ENCODE measurements around the gene UBAP2L.
A peak's percentile ranks its signal among the peaks of the same experiment; 100 is the strongest.
"Not testable (repeated sequence)": the region's sequence is repeated elsewhere in the genome, so short reads cannot be mapped to it uniquely, and the experiment has no call there.

The UBAP2L gene

GRCh38 chr1:154205778-154206177, 15.0 kb upstream of the UBAP2L start:
- H2BK120ac ChIP-seq (ENCODE audit: insufficient read depth, low read length, poor library complexity); DNase-seq: not testable (repeated sequence)
- WGBS (ENCODE audit: extremely low coverage, insufficient coverage, insufficient read length) = no CpG with 5 or more reads among the region's 11 CpGs

GRCh38 chr1:154206196-154206595, 14.6 kb upstream of the UBAP2L start, which contains the start of gene CFAP141:
CFAP141 (minus strand) TSS chr1:154206333; CDS start chr1:154206307, 26 bp downstream.
- Histone ChIP-seq H3K79me2 (ENCODE audit: control insufficient read depth, insufficient read depth, low read length, poor library complexity) (no peaks in the 10 kb centered on the region), H3K9me3 (ENCODE audit: insufficient read depth, low read depth, low read length) (no peaks in the 10 kb centered on the region), H2BK12ac (ENCODE audit: low read length) (no peak within 1 kb of the TSS), H4K91ac (ENCODE audit: low read depth, low read length) (no peak within 1 kb of the TSS), H3K18ac (ENCODE audit: low read length) (no peak within 1 kb of the TSS), H3K14ac (ENCODE audit: low read length) (no peak within 1 kb of the TSS), H2BK120ac (ENCODE audit: insufficient read depth, low read length, poor library complexity) (no peak within 1 kb of the TSS), H2AFZ (ENCODE audit: insufficient read depth, low read length, poor library complexity) (no peak within 1 kb of the TSS), H2AK5ac (ENCODE audit: low read length) (no peak within 1 kb of the TSS), H4K12ac (ENCODE audit: low read depth, low read length) (no peak within 1 kb of the TSS), H4K8ac (ENCODE audit: low read depth, low read length) (no peak within 1 kb of the TSS), H3K79me1 (ENCODE audit: low read length) (no peaks in the 10 kb centered on the region), H3K4me3 (ENCODE audit: low read depth, low read length) (no peak within 1 kb of the TSS), H3K36me3 (ENCODE audit: control insufficient read depth in 1 of 2, insufficient read depth in 2 of 2, low read length in 2 of 2) (peaks cover 29 to 38% of the 10 kb centered on the region in 2 experiments), H3K9ac (ENCODE audit: low read length) (no peak within 1 kb of the TSS), H3K4ac (ENCODE audit: low read depth, low read length) (no peak within 1 kb of the TSS), H3K4me2 (ENCODE audit: low read length) (no peak within 1 kb of the TSS), H3K27me3 (ENCODE audit: insufficient read depth, low read length) (no peaks in the 10 kb centered on the region), H3K23ac (ENCODE audit: low read length) (no peak within 1 kb of the TSS), H2BK5ac (ENCODE audit: low read depth, low read length, poor library complexity) (no peak within 1 kb of the TSS), H3K4me1 (ENCODE audit: control insufficient read depth in 1 of 2, insufficient read depth in 2 of 2, low read length in 2 of 2) (no peaks in the 10 kb centered on the region), H3K27ac (ENCODE audit: low read depth, low read length) (no peak within 1 kb of the TSS)
- no CpG with 5 or more reads among the region's 1 CpG for WGBS (ENCODE audit: extremely low coverage, insufficient coverage, insufficient read length)
- peak; percentile 81 to 92 for DNase-seq

More at GRCh38 chr1:154205778-154206177, 15.0 kb upstream of the UBAP2L start:
- H3K23ac ChIP-seq (ENCODE audit: low read length); H2AK5ac ChIP-seq (ENCODE audit: low read length); H3K9me3 ChIP-seq (ENCODE audit: insufficient read depth, low read depth, low read length); H3K79me1 ChIP-seq (ENCODE audit: low read length); H3K14ac ChIP-seq (ENCODE audit: low read length); H3K4ac ChIP-seq (ENCODE audit: low read depth, low read length); H3K79me2 ChIP-seq (ENCODE audit: control insufficient read depth, insufficient read depth, low read length, poor library complexity); H3K4me3 ChIP-seq (ENCODE audit: low read depth, low read length); H2BK5ac ChIP-seq (ENCODE audit: low read depth, low read length, poor library complexity); H2AFZ ChIP-seq (ENCODE audit: insufficient read depth, low read length, poor library complexity); H2BK12ac ChIP-seq (ENCODE audit: low read length); H4K91ac ChIP-seq (ENCODE audit: low read depth, low read length); H3K18ac ChIP-seq (ENCODE audit: low read length); H4K12ac ChIP-seq (ENCODE audit: low read depth, low read length); H3K27me3 ChIP-seq (ENCODE audit: insufficient read depth, low read length); H3K27ac ChIP-seq (ENCODE audit: low read depth, low read length); H3K4me2 ChIP-seq (ENCODE audit: low read length); H3K4me1 ChIP-seq (ENCODE audit: control insufficient read depth in 1 of 2, insufficient read depth in 2 of 2, low read length in 2 of 2); H3K9ac ChIP-seq (ENCODE audit: low read length); H4K8ac ChIP-seq (ENCODE audit: low read depth, low read length): not testable (repeated sequence)
- peaks cover 26 to 36% of the 10 kb centered on the region in 2 experiments for H3K36me3 ChIP-seq (ENCODE audit: control insufficient read depth in 1 of 2, insufficient read depth in 2 of 2, low read length in 2 of 2)

- no peaks in the 10 kb centered on the region for H3K4me1 ChIP-seq (ENCODE audit: control insufficient read depth in 1 of 2, insufficient read depth in 2 of 2, low read length in 2 of 2)
- H2AFZ ChIP-seq (ENCODE audit: insufficient read depth, low read length, poor library complexity) = no peak overlapping the region
- no peak overlapping the region for H4K8ac ChIP-seq (ENCODE audit: low read depth, low read length)
- no peak overlapping the region for H3K18ac ChIP-seq (ENCODE audit: low read length)
- no peaks in the 10 kb centered on the region for H3K9me3 ChIP-seq (ENCODE audit: insufficient read depth, low read depth, low read length)
- H3K4me2 ChIP-seq (ENCODE audit: low read length) = no peak overlapping the region
- H3K36me3 ChIP-seq (ENCODE audit: control insufficient read depth in 1 of 2, insufficient read depth in 2 of 2, low read length in 2 of 2) = peaks cover 38 to 47% of the 10 kb centered on the region in 2 experiments
- H2BK12ac ChIP-seq (ENCODE audit: low read length) = no peak overlapping the region
- no peak overlapping the region for H3K4me3 ChIP-seq (ENCODE audit: low read depth, low read length)
- H2BK5ac ChIP-seq (ENCODE audit: low read depth, low read length, poor library complexity) = no peak overlapping the region
- H3K14ac ChIP-seq (ENCODE audit: low read length) = no peak overlapping the region
- no peak overlapping the region for H2AK5ac ChIP-seq (ENCODE audit: low read length)
- no peak overlapping the region for H3K9ac ChIP-seq (ENCODE audit: low read length)
- no peaks in the 10 kb centered on the region for H3K27me3 ChIP-seq (ENCODE audit: insufficient read depth, low read length)
- H3K79me1 ChIP-seq (ENCODE audit: low read length) = no peaks in the 10 kb centered on the region
- H4K12ac ChIP-seq (ENCODE audit: low read depth, low read length) = no peak overlapping the region
- no peak overlapping the region for H3K27ac ChIP-seq (ENCODE audit: low read depth, low read length)
- no CpG with 5 or more reads among the region's 9 CpGs for WGBS (ENCODE audit: extremely low coverage, insufficient coverage, insufficient read length)
- H3K23ac ChIP-seq (ENCODE audit: low read length) = no peak overlapping the region
- DNase-seq = no peak
- no peak overlapping the region for H4K91ac ChIP-seq (ENCODE audit: low read depth, low read length)
- H3K79me2 ChIP-seq (ENCODE audit: control insufficient read depth, insufficient read depth, low read length, poor library complexity) = no peaks in the 10 kb centered on the region
- no peak overlapping the region for H3K4ac ChIP-seq (ENCODE audit: low read depth, low read length)
- H2BK120ac ChIP-seq (ENCODE audit: insufficient read depth, low read length, poor library complexity) = no peak overlapping the region
Measured at GRCh38 chr1:154207262-154207661, 13.5 kb upstream of the UBAP2L start.

GRCh38 chr1:154208677-154209388, 11.9 kb upstream of the UBAP2L start:
- no peak overlapping the region for H2AK5ac ChIP-seq (ENCODE audit: low read length)

More at GRCh38 chr1:154208677-154209388, 11.9 kb upstream of the UBAP2L start:
- no peak overlapping the region for H4K12ac ChIP-seq (ENCODE audit: low read depth, low read length)
- no peak overlapping the region for H3K9ac ChIP-seq (ENCODE audit: low read length)
- no peak overlapping the region for H2BK120ac ChIP-seq (ENCODE audit: insufficient read depth, low read length, poor library complexity)
- H4K8ac ChIP-seq (ENCODE audit: low read depth, low read length) = no peak overlapping the region
- H3K79me2 ChIP-seq (ENCODE audit: control insufficient read depth, insufficient read depth, low read length, poor library complexity) = no peaks in the 10 kb centered on the region
- peaks cover 48 to 60% of the 10 kb centered on the region in 2 experiments for H3K36me3 ChIP-seq (ENCODE audit: control insufficient read depth in 1 of 2, insufficient read depth in 2 of 2, low read length in 2 of 2)
- no CpG with 5 or more reads among the region's 5 CpGs for WGBS (ENCODE audit: extremely low coverage, insufficient coverage, insufficient read length)
- no peak overlapping the region for H3K4me2 ChIP-seq (ENCODE audit: low read length)
- DNase-seq = no peak
- H3K79me1 ChIP-seq (ENCODE audit: low read length) = no peaks in the 10 kb centered on the region
- no peak overlapping the region for H3K14ac ChIP-seq (ENCODE audit: low read length)
- no peak overlapping the region for H2AFZ ChIP-seq (ENCODE audit: insufficient read depth, low read length, poor library complexity)
- H2BK12ac ChIP-seq (ENCODE audit: low read length) = no peak overlapping the region
- H3K18ac ChIP-seq (ENCODE audit: low read length) = no peak overlapping the region
- H3K4me3 ChIP-seq (ENCODE audit: low read depth, low read length) = no peak overlapping the region
- H3K23ac ChIP-seq (ENCODE audit: low read length) = no peak overlapping the region
- H3K4me1 ChIP-seq (ENCODE audit: control insufficient read depth in 1 of 2, insufficient read depth in 2 of 2, low read length in 2 of 2) = no peaks in the 10 kb centered on the region
- no peak overlapping the region for H4K91ac ChIP-seq (ENCODE audit: low read depth, low read length)
- H2BK5ac ChIP-seq (ENCODE audit: low read depth, low read length, poor library complexity) = no peak overlapping the region
- H3K9me3 ChIP-seq (ENCODE audit: insufficient read depth, low read depth, low read length) = no peaks in the 10 kb centered on the region
- H3K4ac ChIP-seq (ENCODE audit: low read depth, low read length) = no peak overlapping the region
- no peak overlapping the region for H3K27ac ChIP-seq (ENCODE audit: low read depth, low read length)
- H3K27me3 ChIP-seq (ENCODE audit: insufficient read depth, low read length) = no peaks in the 10 kb centered on the region
